Thoracic aorta (tissue), 2 donors: ENCODE data around the gene CEP44. TPM values are rescaled to one million over a fixed set of nuclear protein-coding genes. Genes with fewer than 3 reads are reported as not detected.
"Not testable (repeated sequence)": the region's sequence is repeated elsewhere in the genome, so short reads cannot be mapped to it uniquely, and the experiment has no call there.

Source experiments
- ATAC-seq: fragments of 150-250 bp; one replicate; pipeline ENCODE4 v1.8.0; 2017; ENCODE audit warnings: low read depth; ENCODE audit not compliant: insufficient number of reproducible peaks, low FRiP score
- DNase-seq: peaks from one replicate; pipeline ENCODE4 v3.0.0-alpha.2; 2020; ENCODE audit warnings: low spot score
- H3K27ac ChIP-seq, 2 donors: fragments of 200-600 bp; sonication (generic); 1 replicate in 1 of 2; 2 replicates in 1 of 2; pipeline ENCODE4 v1.5.1; 2016; ENCODE audit warnings: mild to moderate bottlenecking in 2 of 2, moderate library complexity in 2 of 2
- H3K27me3 ChIP-seq: fragments of 200-600 bp; sonication (generic); replicated peaks from 2 replicates; pipeline ENCODE4 v1.6.0; 2016; ENCODE audit warnings: mild to moderate bottlenecking; ENCODE audit not compliant: insufficient read depth
- H3K36me3 ChIP-seq: fragments of 200-600 bp; sonication (generic); one replicate; pipeline ENCODE4 v1.5.1; 2016
- H3K4me1 ChIP-seq, 2 donors: fragments of 200-600 bp; sonication (generic); 1 replicate in 1 of 2; 2 replicates in 1 of 2; pipeline versions ENCODE4 v1.5.1 to v1.6.0; 2016; ENCODE audit warnings: low read depth in 2 of 2, mild to moderate bottlenecking in 1 of 2; ENCODE audit not compliant: control insufficient read depth in 1 of 2
- H3K4me3 ChIP-seq: fragments of 200-600 bp; sonication (generic); 2 replicates; pipeline ENCODE4 v1.5.1; 2016; ENCODE audit warnings: mild to moderate bottlenecking
- H3K9me3 ChIP-seq: fragments of 200-600 bp; sonication (generic); 2 replicates; pipeline ENCODE4 v1.5.1; 2016
- total RNA-seq, 2 donors: library from RNA; depleted of rRNA; stranded (reverse); fragments of >200 nt; gene quantifications; one replicate each; pipeline versions ENCODE4 v1.1.0 to v1.2.3, GENCODE V29; 2016
- TF ChIP-seq, protein P1 (sequence below): fragments of 200-600 bp; sonication (generic); IDR thresholded peaks from one replicate; pipeline ENCODE4 v1.5.1; 2019; ENCODE audit warnings: antibody characterized with exemption

Gene CEP44
- total RNA-seq, 2 donors from 2014 or later, result 15.3 to 18.2 TPM

DNA sequence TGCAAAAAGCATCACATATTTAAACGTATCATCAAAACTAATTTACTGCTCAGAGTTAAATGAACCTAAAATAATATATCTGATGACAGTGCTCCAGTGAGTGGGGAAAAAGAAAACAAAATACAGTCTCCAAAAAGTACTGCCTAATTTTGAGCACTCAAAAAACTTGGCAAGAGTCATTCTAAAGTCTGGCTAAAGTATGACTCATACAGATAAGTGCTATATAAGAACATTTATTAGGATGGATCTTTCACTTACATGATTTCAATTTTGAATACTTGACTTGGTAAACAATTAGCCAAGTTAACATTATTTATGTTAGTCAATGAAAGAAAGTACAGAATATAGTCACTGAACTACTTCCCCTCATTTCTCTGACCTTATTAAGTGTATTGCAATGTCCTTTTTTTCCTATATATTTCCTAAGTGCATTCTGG lies 27.4 kb upstream of the CEP44 start:
- DNase-seq, result no peak
- H3K27me3 ChIP-seq, result no peaks in the 10 kb centered on the region
- no peak overlapping the region for H3K27ac ChIP-seq
- ATAC-seq, result no peak
- H3K4me1 ChIP-seq, result peaks cover 8 to 14% of the 10 kb centered on the region in 2 donors
- no peaks in the 10 kb centered on the region for H3K36me3 ChIP-seq
- TF ChIP-seq, protein P1, sequence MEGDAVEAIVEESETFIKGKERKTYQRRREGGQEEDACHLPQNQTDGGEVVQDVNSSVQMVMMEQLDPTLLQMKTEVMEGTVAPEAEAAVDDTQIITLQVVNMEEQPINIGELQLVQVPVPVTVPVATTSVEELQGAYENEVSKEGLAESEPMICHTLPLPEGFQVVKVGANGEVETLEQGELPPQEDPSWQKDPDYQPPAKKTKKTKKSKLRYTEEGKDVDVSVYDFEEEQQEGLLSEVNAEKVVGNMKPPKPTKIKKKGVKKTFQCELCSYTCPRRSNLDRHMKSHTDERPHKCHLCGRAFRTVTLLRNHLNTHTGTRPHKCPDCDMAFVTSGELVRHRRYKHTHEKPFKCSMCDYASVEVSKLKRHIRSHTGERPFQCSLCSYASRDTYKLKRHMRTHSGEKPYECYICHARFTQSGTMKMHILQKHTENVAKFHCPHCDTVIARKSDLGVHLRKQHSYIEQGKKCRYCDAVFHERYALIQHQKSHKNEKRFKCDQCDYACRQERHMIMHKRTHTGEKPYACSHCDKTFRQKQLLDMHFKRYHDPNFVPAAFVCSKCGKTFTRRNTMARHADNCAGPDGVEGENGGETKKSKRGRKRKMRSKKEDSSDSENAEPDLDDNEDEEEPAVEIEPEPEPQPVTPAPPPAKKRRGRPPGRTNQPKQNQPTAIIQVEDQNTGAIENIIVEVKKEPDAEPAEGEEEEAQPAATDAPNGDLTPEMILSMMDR, result no peak
- H3K4me3 ChIP-seq, result no peak overlapping the region
- no peaks in the 10 kb centered on the region for H3K9me3 ChIP-seq

DNA sequence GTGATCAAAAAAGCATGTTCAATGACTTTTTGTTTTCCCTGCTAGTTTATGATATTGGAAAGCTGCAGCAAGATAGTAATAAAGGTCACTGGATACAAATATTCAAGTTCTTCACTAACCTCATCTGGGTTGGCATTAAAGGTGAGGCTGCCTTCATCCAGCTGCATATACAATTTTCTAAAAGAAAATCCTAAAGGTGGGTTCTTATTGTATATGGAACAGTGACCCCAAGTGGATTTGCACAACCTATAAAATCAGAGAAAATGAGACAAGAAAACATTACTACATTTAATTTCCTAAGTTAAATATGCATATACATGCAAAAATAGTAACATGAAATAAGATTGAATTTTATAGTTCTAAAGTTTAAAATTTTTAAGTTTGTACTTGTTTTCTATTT lies 24.1 kb upstream of the CEP44 start:
- H3K27me3 ChIP-seq, result no peaks in the 10 kb centered on the region
- H3K4me1 ChIP-seq, result peaks cover 8 to 14% of the 10 kb centered on the region in 2 donors
- H3K9me3 ChIP-seq, result no peaks in the 10 kb centered on the region
- no peaks in the 10 kb centered on the region for H3K36me3 ChIP-seq
- no peak overlapping the region for H3K27ac ChIP-seq
- TF ChIP-seq, protein P1, result no peak
- no peak for ATAC-seq
- H3K4me3 ChIP-seq, result no peak overlapping the region
- no peak for DNase-seq

DNA sequence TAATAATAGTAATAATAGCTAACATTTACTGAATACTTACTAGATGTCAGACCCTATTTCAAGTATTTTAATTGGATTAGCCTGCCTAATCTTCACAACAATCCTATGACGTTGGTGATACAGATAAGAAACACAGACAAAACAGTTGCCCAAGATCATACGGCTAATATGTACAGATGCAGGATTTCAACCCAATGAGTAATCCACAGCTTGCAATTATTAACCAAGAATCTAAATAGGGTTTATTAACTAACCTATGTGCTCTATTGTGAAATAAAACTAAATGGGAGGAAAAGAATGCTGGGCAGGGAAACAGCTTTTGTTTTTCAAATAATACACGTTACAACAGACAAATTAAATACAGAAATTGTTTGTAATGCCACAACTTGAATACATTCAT lies 23.6 kb upstream of the CEP44 start:
- peaks cover 8 to 14% of the 10 kb centered on the region in 2 donors for H3K4me1 ChIP-seq
- H3K27me3 ChIP-seq, result no peaks in the 10 kb centered on the region
- no peak for ATAC-seq
- H3K4me3 ChIP-seq, result no peak overlapping the region
- TF ChIP-seq, protein P1, result no peak
- no peak overlapping the region for H3K27ac ChIP-seq
- no peaks in the 10 kb centered on the region for H3K36me3 ChIP-seq
- no peaks in the 10 kb centered on the region for H3K9me3 ChIP-seq
- DNase-seq, result no peak

DNA sequence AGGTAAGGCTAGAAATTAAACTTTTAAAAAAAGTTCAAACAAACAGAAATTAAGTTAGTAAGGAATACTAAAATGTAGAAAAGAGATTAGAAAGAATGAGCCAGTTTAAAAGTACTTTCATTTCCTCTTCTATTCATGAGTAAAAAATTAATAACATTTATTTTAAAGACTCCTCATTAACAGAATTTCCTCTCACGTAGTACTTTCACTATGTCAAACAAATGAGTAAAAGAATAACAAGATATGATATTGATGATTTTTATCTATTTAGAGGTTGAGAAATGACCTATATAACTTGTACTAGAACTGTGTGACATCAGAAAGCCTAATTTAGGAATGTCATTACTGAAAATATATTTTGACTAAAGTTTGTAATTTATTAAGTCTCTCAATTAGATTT lies 22.3 kb upstream of the CEP44 start:
- not testable (repeated sequence) for H3K36me3 ChIP-seq, H3K4me3 ChIP-seq, DNase-seq, H3K27ac ChIP-seq, H3K4me1 ChIP-seq, H3K27me3 ChIP-seq, ATAC-seq, H3K9me3 ChIP-seq

DNA sequence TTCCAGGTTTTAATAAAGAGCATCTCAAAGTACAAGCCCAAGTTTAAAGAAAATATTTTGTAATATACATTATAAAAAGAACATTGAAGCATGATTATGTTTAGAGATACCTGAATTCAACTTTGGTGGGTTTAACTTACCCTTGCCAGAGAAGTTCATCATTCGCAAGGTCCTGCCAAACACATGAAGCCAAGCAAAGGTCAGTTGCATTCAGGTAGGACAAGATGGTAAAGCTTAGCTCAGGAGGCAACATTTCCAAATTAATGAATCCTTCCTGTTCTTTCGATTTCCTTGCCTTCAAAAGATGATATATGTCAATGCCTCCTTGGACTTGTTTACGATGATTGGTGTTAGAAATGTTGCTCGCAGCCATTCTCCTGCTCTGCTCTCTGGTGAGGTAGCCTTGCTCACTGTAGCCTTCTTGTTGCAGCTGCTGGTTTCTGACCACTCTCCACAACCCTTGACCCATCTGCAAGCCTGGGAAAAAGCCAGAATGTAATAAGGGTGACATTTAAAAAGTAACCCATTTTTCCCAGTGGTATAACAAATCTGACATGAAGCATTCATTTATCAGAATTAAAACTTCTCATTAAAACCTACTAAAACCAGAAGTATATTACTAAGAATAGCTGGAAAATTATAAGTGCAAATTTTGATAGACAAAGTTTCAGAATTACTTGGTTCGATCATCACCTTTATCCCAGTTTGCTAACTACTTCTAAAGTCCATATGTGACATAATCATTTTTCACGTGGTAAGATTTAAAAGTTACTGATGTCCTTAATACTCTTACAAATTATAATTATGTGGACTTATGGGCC lies 20.9 kb upstream of the CEP44 start:
- H3K36me3 ChIP-seq, result no peaks in the 10 kb centered on the region
- no peak overlapping the region for H3K27ac ChIP-seq
- H3K4me3 ChIP-seq, result no peak overlapping the region
- H3K27me3 ChIP-seq, result no peaks in the 10 kb centered on the region
- H3K4me1 ChIP-seq, result peaks cover 0 to 3% of the 10 kb centered on the region in 2 donors
- DNase-seq (no peak), ATAC-seq (no peak)
- TF ChIP-seq, protein P1, result no peak
- H3K9me3 ChIP-seq, result no peaks in the 10 kb centered on the region

DNA sequence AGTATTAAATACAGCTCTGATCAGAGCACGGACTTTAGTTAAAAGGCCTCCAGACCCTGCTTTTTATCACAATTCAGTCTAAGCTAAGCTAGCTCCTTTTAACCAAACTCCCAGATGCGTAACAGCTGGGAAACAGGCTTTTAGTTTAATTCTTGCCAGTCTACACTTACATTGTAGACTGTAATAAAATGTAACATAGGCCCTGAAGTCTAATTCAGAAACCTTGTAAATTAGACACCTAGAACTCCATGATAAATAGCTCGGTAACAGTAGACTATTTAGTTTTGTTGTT lies 20.3 kb upstream of the CEP44 start:
- TF ChIP-seq, protein P1, result no peak
- no peak for DNase-seq
- no peak overlapping the region for H3K4me3 ChIP-seq
- H3K36me3 ChIP-seq, result no peaks in the 10 kb centered on the region
- H3K27me3 ChIP-seq, result no peaks in the 10 kb centered on the region
- no peaks in the 10 kb centered on the region for H3K9me3 ChIP-seq
- peaks cover 0 to 3% of the 10 kb centered on the region in 2 donors for H3K4me1 ChIP-seq
- ATAC-seq, result no peak
- H3K27ac ChIP-seq, result no peak overlapping the region
